ENCODE results near the gene BRMS1. TPM values are rescaled to one million over a fixed set of nuclear protein-coding genes. Genes with fewer than 3 reads are reported as not detected.

Gene BRMS1
- total RNA-seq, 2 donors from 2014 or later, result 19.2 to 33.3 TPM

DNA sequence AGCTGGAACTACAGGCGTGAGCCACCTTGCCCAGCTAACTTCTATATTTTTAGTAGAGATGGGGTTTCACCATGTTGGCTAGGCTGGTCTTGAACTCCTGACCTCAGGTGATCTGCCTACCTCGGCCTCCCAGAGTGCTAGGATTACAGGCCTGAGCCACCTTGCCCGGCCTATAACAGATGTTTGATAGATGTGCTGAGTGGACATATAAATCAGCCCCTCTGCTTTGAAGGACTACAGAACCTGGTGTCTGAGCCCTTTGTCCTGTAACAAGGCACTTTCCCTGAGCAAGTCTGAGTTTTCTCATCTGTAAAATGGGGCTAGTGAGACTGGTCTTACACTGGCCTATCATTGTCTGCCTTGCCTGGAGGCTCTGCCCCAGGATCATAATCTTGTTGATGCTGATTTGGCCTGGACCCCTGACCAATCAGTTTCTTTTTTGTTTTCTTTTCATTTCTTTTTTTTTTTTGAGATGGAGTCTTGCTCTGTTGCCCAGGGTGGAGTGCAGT is 15.7 kb downstream of the BRMS1 start:
- DNase-seq (ENCODE audit: low spot score), result no peak
- Histone ChIP-seq H3K27ac (no peak overlapping the region), H3K4me1 (peaks cover 4 to 39% of the 10 kb centered on the region in 2 donors), H3K9me3 (no peaks in the 10 kb centered on the region), H3K27me3 (no peaks in the 10 kb centered on the region), H3K36me3 (no peaks in the 10 kb centered on the region), H3K4me3 (no peak overlapping the region)
- TF ChIP-seq CTCF (IDR thresholded peaks at IDR 0.05), result no peak

- Histone ChIP-seq H3K4me3 (peak overlapping the region in 1 of 2 donors; percentile 18), H3K27ac (peak overlapping the region; percentile 15 to 87)
Observed at GRCh38 chr11:66328302-66329144, 16.4 kb downstream of the BRMS1 start.

DNA sequence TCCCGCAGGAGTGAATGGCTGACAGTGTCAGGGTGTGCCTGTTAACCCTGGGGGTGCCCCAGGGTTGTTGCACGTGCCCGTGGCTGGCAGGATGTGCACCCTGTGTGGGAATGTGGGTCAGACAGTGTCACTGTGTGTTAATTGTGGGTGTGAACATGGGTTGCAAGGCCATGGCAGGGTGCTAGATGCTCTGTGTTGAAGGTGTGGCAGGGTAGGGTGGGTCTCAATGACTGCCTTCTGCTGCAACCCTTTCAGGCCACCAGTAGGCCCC is 16.9 kb downstream of the BRMS1 start:
- no peaks in the 10 kb centered on the region for H3K36me3 ChIP-seq
- DNase-seq (ENCODE audit: low spot score), result no peak
- no peak for TF ChIP-seq CTCF (IDR thresholded peaks at IDR 0.05)
- H3K4me1 ChIP-seq, result peaks cover 4 to 39% of the 10 kb centered on the region in 2 donors
- no peak overlapping the region for H3K4me3 ChIP-seq
- H3K9me3 ChIP-seq, result no peaks in the 10 kb centered on the region
- H3K27ac ChIP-seq, result peak overlapping the region; percentile 15 to 87
- H3K27me3 ChIP-seq, result no peaks in the 10 kb centered on the region

More at GRCh38 chr11:66328302-66329144, 16.4 kb downstream of the BRMS1 start:
- Histone ChIP-seq H3K27me3 (no peaks in the 10 kb centered on the region), H3K9me3 (no peaks in the 10 kb centered on the region), H3K4me1 (peaks cover 4 to 39% of the 10 kb centered on the region in 2 donors), H3K36me3 (no peaks in the 10 kb centered on the region)
- DNase-seq (ENCODE audit: low spot score), result peak; percentile 89
- TF ChIP-seq CTCF (IDR thresholded peaks at IDR 0.05), result peak; percentile 88 to 95

DNA sequence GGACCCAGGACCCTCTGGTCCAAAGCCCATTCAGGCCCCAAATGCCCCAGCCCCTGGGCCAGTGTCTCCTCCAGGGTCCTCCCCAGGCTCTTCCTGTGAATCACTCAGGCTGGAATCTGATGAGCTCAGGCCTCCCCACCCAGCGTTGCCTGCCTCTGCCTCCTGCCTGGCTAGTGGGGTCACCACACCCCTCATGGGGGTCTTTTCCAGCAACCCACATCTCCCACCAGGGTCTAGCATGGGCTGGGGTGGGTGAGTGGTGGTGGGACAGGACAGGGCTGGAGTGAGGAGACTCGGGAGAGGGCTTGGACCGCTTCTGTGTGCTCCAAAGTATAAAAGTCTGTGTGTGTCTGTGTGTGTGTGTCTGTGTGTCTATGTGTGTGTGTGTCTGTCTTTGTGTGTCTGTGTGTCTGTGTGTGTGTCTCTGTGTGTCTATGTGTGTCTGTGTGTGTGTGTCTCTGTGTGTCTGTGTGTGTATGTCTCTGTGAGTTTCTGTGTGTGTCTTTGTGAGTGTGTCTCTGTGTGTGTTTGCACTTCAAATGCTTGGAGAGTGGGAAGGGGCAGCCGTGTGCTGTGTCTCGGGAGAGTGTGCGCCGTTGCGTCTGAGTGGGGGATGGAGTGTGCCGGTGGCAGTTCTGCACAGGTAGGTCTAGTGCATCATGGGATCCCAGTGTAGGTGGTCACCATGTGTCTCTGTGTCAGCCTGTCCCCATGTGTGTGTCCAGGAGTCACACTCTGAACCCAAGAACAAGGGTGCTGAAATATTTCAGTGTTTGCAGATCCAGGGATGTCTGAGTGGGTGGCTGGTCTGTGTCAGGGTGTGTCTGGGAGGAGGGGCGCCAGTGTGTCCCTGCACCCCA is 17.5 kb downstream of the BRMS1 start:
- no peaks in the 10 kb centered on the region for H3K27me3 ChIP-seq
- TF ChIP-seq CTCF (IDR thresholded peaks at IDR 0.05), result no peak
- H3K27ac ChIP-seq, result peak overlapping the region; percentile 79 to 87

DNA sequence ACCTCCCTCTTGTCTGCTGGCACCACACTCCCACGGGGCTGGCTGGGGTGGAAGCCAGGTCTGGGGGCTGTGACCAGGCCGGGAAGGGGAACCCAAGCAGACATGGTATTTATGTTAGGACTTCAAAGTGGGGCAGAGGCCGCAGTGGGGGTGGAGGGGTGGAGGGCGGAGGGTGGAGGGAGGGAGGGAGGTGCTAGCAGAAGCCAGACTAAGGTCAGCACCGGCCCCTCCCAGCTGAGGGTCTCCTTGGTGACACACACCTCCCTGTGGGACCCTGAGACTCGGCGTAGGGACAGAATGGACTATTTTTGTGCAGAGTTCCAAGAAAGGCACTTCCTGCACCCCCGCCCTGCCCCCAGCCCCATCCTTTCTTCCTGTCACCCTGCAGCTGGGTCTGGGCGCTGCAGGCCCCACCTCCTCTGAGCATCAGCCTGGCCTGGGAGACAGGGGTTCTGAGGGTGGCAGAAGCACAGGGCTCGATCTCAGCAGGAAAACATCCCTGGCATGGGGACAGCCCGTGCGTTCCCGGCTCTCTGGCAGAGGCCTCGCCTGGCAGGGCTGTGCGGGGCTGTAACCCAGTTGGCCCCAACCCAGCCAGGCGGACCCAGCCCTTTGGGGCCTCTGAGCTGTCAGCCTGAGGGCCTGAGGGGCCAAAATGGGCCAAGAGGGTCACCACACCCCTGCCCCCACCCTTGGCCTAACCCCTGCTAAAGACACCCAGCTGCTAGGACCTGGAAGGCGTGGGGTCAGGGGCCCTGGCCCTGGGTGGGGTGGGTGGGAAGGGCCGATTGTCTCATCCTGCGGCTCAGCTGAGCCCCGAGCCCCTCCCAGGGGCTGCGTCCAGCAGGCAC is 18.4 kb downstream of the BRMS1 start:
- TF ChIP-seq CTCF (IDR thresholded peaks at IDR 0.05), result no peak
- no peak for DNase-seq (ENCODE audit: low spot score)
- peak overlapping the region; percentile 79 to 87 for H3K27ac ChIP-seq
- peaks cover 4 to 39% of the 10 kb centered on the region in 2 donors for H3K4me1 ChIP-seq
- H3K4me3 ChIP-seq, result no peak overlapping the region
- H3K9me3 ChIP-seq, result no peaks in the 10 kb centered on the region
- H3K27me3 ChIP-seq, result no peaks in the 10 kb centered on the region
- H3K36me3 ChIP-seq, result no peaks in the 10 kb centered on the region

More for the DNA sequence above, 17.5 kb downstream of the BRMS1 start:
- Histone ChIP-seq H3K4me3 (no peak overlapping the region), H3K36me3 (no peaks in the 10 kb centered on the region), H3K4me1 (peaks cover 4 to 39% of the 10 kb centered on the region in 2 donors), H3K9me3 (no peaks in the 10 kb centered on the region)
- no peak for DNase-seq (ENCODE audit: low spot score)
